ENCODE results near the gene CDK5R2.

Gene CDK5R2

GRCh38 chr2:218986148-218986761 lies 26.8 kb downstream of the CDK5R2 start:
- DNase-seq (ENCODE audit: low read depth in 2 of 2): no peak

GRCh38 chr2:218988164-218988563 lies 28.7 kb downstream of the CDK5R2 start:
- DNase-seq (ENCODE audit: low read depth in 2 of 2): no peak

GRCh38 chr2:218988650-218989049 lies 29.2 kb downstream of the CDK5R2 start:
- no peak for DNase-seq (ENCODE audit: low read depth in 2 of 2)

- no peak for DNase-seq (ENCODE audit: low read depth in 2 of 2)
These were observed 30.6 kb downstream of the CDK5R2 start for GRCh38 chr2:218990052-218990451.

- DNase-seq (ENCODE audit: low read depth in 2 of 2): no peak
These were observed 31.1 kb downstream of the CDK5R2 start for GRCh38 chr2:218990612-218991011.

- no peak for DNase-seq (ENCODE audit: low read depth in 2 of 2)
These were observed 32.3 kb downstream of the CDK5R2 start for GRCh38 chr2:218991674-218992168.

GRCh38 chr2:218992196-218992595 lies 32.7 kb downstream of the CDK5R2 start:
- no peak for DNase-seq (ENCODE audit: low read depth in 2 of 2)

GRCh38 chr2:218992703-218993344 lies 33.4 kb downstream of the CDK5R2 start:
- DNase-seq (ENCODE audit: low read depth in 2 of 2): no peak

- DNase-seq (ENCODE audit: low read depth in 2 of 2): no peak
These were observed 34.2 kb downstream of the CDK5R2 start, which contains the start of gene CRYBA2 for GRCh38 chr2:218993345-218994315. Gene CRYBA2, minus strand, starts transcription at chr2:218993422. Its CDS starts 246 bp downstream, at chr2:218993176.

- no peak for DNase-seq (ENCODE audit: low read depth in 2 of 2)
These were observed 36.1 kb downstream of the CDK5R2 start for GRCh38 chr2:218995561-218995960.

GRCh38 chr2:218995972-218996711 lies 36.7 kb downstream of the CDK5R2 start:
- peak; percentile 48 to 57 for DNase-seq (ENCODE audit: low read depth in 2 of 2)

- no peak for DNase-seq (ENCODE audit: low read depth in 2 of 2)
These were observed 37.5 kb downstream of the CDK5R2 start for GRCh38 chr2:218996937-218997336.

GRCh38 chr2:218997731-218998130 lies 38.3 kb downstream of the CDK5R2 start:
- DNase-seq (ENCODE audit: low read depth in 2 of 2): no peak

- no peak for DNase-seq (ENCODE audit: low read depth in 2 of 2)
These were observed 39.0 kb downstream of the CDK5R2 start for GRCh38 chr2:218998414-218999002.

GRCh38 chr2:218999021-218999880 lies 39.8 kb downstream of the CDK5R2 start:
- DNase-seq (ENCODE audit: low read depth in 2 of 2): no peak

- no peak for DNase-seq (ENCODE audit: low read depth in 2 of 2)
These were observed 40.6 kb downstream of the CDK5R2 start for GRCh38 chr2:218999881-219000568.

GRCh38 chr2:219000569-219000960 lies 41.1 kb downstream of the CDK5R2 start:
- DNase-seq (ENCODE audit: low read depth in 2 of 2): no peak

- no peak for DNase-seq (ENCODE audit: low read depth in 2 of 2)
These were observed 41.7 kb downstream of the CDK5R2 start for GRCh38 chr2:219001100-219001576.
